PC-9 (cell line): ENCODE measurements around the gene PAK2. TPM values are rescaled to one million over a fixed set of nuclear protein-coding genes. Genes with fewer than 3 reads are reported as not detected.

ENCODE experiments used
- BruUV-seq: library from RNA; stranded (reverse); fragments of 400-500 nt; replicated peaks from 2 replicates; lab custom pipeline; 2021; lab: Mats Ljungman, UMichigan
- CTCF ChIA-PET: fragments of 300-600 bp; sonication (Branson Sonifier 250); formaldehyde crosslinking; loops from one replicate; lab custom pipeline; 2022; ENCODE audit warnings: antibody characterized with exemption; lab: Charles Lee
- POLR2A ChIA-PET: fragments of 300-600 bp; sonication (Branson Sonifier 250); formaldehyde crosslinking; loops from one replicate; lab custom pipeline; 2022; ENCODE audit warnings: antibody characterized with exemption; ENCODE audit not compliant: unreplicated experiment; lab: Charles Lee
- DNase-seq, 2 experiments: peaks; one replicate each; pipeline versions ENCODE4 v3.0.0 to v3.0.0-alpha.2; 2015 to 2022; ENCODE audit warnings: mixed read lengths in 1 of 2
- H2AFZ ChIP-seq: fragments of 200-600 bp; sonication (generic); 2 replicates; pipeline ENCODE4 v1.8.1; 2017; ENCODE audit warnings: antibody characterized with exemption
- H3F3A ChIP-seq: fragments of 200-600 bp; sonication (generic); 2 replicates; pipeline ENCODE4 v1.8.1; 2017; ENCODE audit warnings: antibody characterized with exemption, mild to moderate bottlenecking, low read depth; ENCODE audit not compliant: insufficient read depth
- H3K27ac ChIP-seq: fragments of 200-600 bp; sonication (generic); 2 replicates; pipeline ENCODE4 v1.6.1; 2016; ENCODE audit warnings: mixed run types
- H3K27me3 ChIP-seq: fragments of 200-600 bp; sonication (generic); 2 replicates; pipeline ENCODE4 v1.6.1; 2016; ENCODE audit warnings: low read depth, mixed run types; ENCODE audit not compliant: insufficient read depth
- H3K36me3 ChIP-seq: fragments of 200-600 bp; sonication (generic); 2 replicates; pipeline ENCODE4 v1.6.1; 2016; ENCODE audit warnings: low read depth, mixed run types
- H3K4me1 ChIP-seq: fragments of 200-600 bp; sonication (generic); replicated peaks from 2 replicates; pipeline ENCODE4 v1.6.1; 2016; ENCODE audit warnings: mixed run types; ENCODE audit not compliant: insufficient read depth
- H3K4me2 ChIP-seq: fragments of 200-600 bp; sonication (generic); 2 replicates; pipeline ENCODE4 v1.6.1; 2017; ENCODE audit warnings: mixed run types
- H3K4me3 ChIP-seq: fragments of 200-600 bp; sonication (generic); 2 replicates; pipeline ENCODE4 v1.6.1; 2016; ENCODE audit warnings: mixed run types
- H3K79me2 ChIP-seq: fragments of 200-600 bp; sonication (generic); 2 replicates; pipeline ENCODE4 v1.6.1; 2017; ENCODE audit warnings: low read depth, mixed run types
- H3K9me2 ChIP-seq: fragments of 200-600 bp; sonication (generic); 2 replicates; pipeline ENCODE4 v1.8.1; 2017; ENCODE audit warnings: mild to moderate bottlenecking; ENCODE audit not compliant: insufficient read depth
- H3K9me3 ChIP-seq: fragments of 200-600 bp; sonication (generic); 2 replicates; pipeline ENCODE4 v1.8.1; 2016; ENCODE audit warnings: low read depth; ENCODE audit not compliant: insufficient read depth
- H4K20me1 ChIP-seq: fragments of 200-600 bp; sonication (generic); 2 replicates; pipeline ENCODE4 v1.8.1; 2017; ENCODE audit not compliant: insufficient read depth
- EZH2 ChIP-seq: fragments of 200-600 bp; sonication (generic); IDR thresholded peaks from 2 replicates; pipeline ENCODE4 v1.8.0; 2017; ENCODE audit warnings: antibody characterized with exemption, low read depth
- intact Hi-C: fragments of 100-400 bp; cut with micrococcal nuclease; formaldehyde crosslinking; loops from one replicate; pipeline ENCODE4 v1.10.0; 2022; ENCODE audit not compliant: unreplicated experiment
- total RNA-seq: library from RNA; stranded (reverse); gene quantifications from 2 replicates; pipeline ENCODE4 v1.2.3, GENCODE V29; 2021
- TF ChIP-seq, protein P1 (sequence below): fragments of 200-600 bp; sonication (generic); conservative IDR thresholded peaks from 2 replicates; pipeline ENCODE4 v1.6.1; 2017; ENCODE audit warnings: mixed run types, antibody characterized with exemption, mild to moderate bottlenecking, moderate library complexity

Gene PAK2
- total RNA-seq, 1 experiment from 2014 or later = 78.6 TPM

DNA sequence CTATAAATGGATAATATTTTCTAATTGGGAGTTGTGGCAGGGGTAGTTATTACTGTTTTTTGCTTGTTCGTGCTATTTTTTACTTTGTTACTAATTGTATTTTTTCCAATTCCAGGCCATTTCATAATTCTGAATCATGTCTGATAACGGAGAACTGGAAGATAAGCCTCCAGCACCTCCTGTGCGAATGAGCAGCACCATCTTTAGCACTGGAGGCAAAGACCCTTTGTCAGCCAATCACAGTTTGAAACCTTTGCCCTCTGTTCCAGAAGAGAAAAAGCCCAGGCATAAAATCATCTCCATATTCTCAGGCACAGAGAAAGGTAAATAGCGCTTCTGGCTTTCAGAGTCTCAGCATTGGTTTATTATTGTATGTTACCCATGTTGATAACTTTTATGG is 42.9 kb downstream of the PAK2 start:
- intact Hi-C loops = no loop called here
- Histone ChIP-seq H3K36me3 (peaks cover 25% of the 10 kb centered on the region), H3K27me3 (no peaks in the 10 kb centered on the region), H3K4me3 (no peak overlapping the region), H3K4me2 (no peak overlapping the region), H3K9me2 (no peaks in the 10 kb centered on the region), H3K27ac (no peak overlapping the region), H2AFZ (no peak overlapping the region), H3K4me1 (no peaks in the 10 kb centered on the region), H3F3A (no peaks in the 10 kb centered on the region; the same call in 1 of the 2 replicates), H3K79me2 (peaks cover 85% of the 10 kb centered on the region), H4K20me1 (no peaks in the 10 kb centered on the region), H3K9me3 (peaks cover 9% of the 10 kb centered on the region; the same call in 1 of the 2 replicates)
- POLR2A ChIA-PET = no interaction called here
- CTCF ChIA-PET = no interaction called here
- TF ChIP-seq EZH2 = no peak
- TF ChIP-seq, protein P1, sequence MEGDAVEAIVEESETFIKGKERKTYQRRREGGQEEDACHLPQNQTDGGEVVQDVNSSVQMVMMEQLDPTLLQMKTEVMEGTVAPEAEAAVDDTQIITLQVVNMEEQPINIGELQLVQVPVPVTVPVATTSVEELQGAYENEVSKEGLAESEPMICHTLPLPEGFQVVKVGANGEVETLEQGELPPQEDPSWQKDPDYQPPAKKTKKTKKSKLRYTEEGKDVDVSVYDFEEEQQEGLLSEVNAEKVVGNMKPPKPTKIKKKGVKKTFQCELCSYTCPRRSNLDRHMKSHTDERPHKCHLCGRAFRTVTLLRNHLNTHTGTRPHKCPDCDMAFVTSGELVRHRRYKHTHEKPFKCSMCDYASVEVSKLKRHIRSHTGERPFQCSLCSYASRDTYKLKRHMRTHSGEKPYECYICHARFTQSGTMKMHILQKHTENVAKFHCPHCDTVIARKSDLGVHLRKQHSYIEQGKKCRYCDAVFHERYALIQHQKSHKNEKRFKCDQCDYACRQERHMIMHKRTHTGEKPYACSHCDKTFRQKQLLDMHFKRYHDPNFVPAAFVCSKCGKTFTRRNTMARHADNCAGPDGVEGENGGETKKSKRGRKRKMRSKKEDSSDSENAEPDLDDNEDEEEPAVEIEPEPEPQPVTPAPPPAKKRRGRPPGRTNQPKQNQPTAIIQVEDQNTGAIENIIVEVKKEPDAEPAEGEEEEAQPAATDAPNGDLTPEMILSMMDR = no peak
- DNase-seq = no peak
- BruUV-seq = no TSS peak

DNA sequence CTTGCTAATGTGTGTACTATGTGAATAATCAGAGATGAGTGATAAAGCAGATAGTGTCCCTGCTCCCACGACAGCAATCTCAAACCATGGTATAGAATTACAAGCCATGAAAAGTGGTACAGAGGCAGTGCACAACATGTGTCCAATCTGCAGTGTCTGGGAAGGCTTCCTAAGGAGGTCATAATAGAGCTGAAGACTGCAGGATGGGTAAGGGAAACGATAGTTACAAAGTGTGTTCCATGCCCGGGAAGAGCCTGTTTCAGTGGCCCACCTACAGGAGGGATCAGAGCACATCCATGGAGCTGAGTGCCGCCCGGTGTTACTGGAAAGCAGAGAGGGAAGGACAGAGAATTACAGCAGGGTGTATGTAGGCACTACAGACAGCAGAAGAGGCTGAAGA is 48.9 kb downstream of the PAK2 start:
- CTCF ChIA-PET = no interaction called here
- H3F3A ChIP-seq = peaks cover 43% of the 10 kb centered on the region
- no peaks in the 10 kb centered on the region for H3K9me2 ChIP-seq
- H3K79me2 ChIP-seq = peaks cover 74% of the 10 kb centered on the region
- H2AFZ ChIP-seq = no peak overlapping the region
- POLR2A ChIA-PET = interaction anchor here (0.6 kb wide), 2 partner anchors 309 to 1101 kb away, joined by 6 to 27 read pairs; no protein-coding TSS in a partner anchor
- peaks cover 15% of the 10 kb centered on the region for H3K36me3 ChIP-seq
- H4K20me1 ChIP-seq = no peaks in the 10 kb centered on the region
- H3K27me3 ChIP-seq = no peaks in the 10 kb centered on the region
- no peak overlapping the region for H3K4me3 ChIP-seq
- peaks cover 51% of the 10 kb centered on the region for H3K4me1 ChIP-seq
- intact Hi-C loops = no loop called here
- DNase-seq = no peak
- H3K9me3 ChIP-seq = no peaks in the 10 kb centered on the region
- no peak overlapping the region for H3K27ac ChIP-seq
- TF ChIP-seq EZH2 = no peak
- TF ChIP-seq, protein P1 = no peak
- BruUV-seq = no TSS peak
- H3K4me2 ChIP-seq = no peak overlapping the region

DNA sequence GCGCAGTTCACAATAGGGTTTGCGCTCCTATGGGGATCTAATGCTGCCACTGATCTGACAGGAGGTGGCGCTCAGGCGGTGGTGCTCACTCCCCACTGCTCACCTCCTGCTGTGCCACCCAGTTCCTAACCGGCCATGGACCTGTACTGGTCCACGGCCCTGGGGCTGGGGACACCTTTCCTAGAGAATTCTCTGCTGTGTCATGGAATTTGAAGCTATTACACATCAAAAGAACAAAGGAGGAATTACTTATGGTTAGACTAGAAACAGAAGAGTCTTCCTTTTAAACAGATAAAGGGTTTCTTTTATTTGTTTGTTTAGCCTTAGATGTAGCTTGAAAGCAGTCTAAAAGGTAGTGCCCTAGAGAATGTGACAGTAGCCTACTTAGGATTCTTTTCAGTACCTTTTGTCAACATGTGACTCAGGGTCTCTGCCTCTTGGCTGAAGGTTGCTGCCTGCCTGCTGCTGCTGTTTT is 50.3 kb downstream of the PAK2 start:
- CTCF ChIA-PET = interaction anchor here (0.7 kb wide), 1 partner anchor 151 kb away, joined by 6 read pairs; no protein-coding TSS in a partner anchor
- peak; percentile 59 to 73 for DNase-seq
- peak overlapping the region; percentile 92 for H3K27ac ChIP-seq

More for the DNA sequence above, 50.3 kb downstream of the PAK2 start:
- H3K4me3 ChIP-seq = no peak overlapping the region
- no peaks in the 10 kb centered on the region for H3K27me3 ChIP-seq
- peaks cover 65% of the 10 kb centered on the region for H3K4me1 ChIP-seq
- POLR2A ChIA-PET = interaction anchor here (0.6 kb wide), 1 partner anchor 77 kb away, joined by 3 read pairs; no protein-coding TSS in a partner anchor
- H3K4me2 ChIP-seq = peak overlapping the region; percentile 43
- TF ChIP-seq, protein P1 = peak; percentile 21; the same call in 1 of the 2 replicates
- no peak for TF ChIP-seq EZH2
- H3K9me3 ChIP-seq = no peaks in the 10 kb centered on the region
- no peaks in the 10 kb centered on the region for H3K9me2 ChIP-seq
- no peaks in the 10 kb centered on the region for H4K20me1 ChIP-seq
- peaks cover 56% of the 10 kb centered on the region for H3F3A ChIP-seq
- no peak overlapping the region for H2AFZ ChIP-seq
- H3K36me3 ChIP-seq = peaks cover 11% of the 10 kb centered on the region; the same call in 1 of the 2 replicates
- intact Hi-C loops = loop anchor here (5.0 to 10.0 kb wide), 2 partner anchors 178 to 255 kb away; no protein-coding TSS in a partner anchor
- peaks cover 82% of the 10 kb centered on the region for H3K79me2 ChIP-seq
- no TSS peak for BruUV-seq
